Measurements from ENCODE around the gene ZNF143.

ZNF143 gene

DNA sequence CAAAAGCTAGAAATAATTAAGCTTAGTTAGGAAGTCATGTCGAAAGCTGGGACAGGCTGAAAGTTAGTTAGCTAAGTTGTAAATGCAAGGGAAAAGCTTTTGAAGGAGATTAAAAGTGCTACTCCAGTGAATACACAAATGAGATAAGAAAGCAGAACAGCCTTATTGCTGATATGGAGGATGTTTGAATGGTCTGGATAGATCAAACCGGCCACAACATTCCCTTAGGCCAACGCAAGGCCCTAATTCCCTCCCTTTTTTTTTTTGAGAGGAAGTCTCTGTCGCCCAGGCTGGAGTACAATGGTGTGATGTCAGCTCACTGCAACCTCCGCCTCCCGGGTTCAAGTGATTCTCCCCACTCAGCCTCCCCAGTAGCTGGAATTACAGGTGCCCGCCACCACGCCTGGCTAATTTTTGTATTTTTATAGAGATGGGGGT is 89.4 kb downstream of the ZNF143 start:
- no peak for DNase-seq

DNA sequence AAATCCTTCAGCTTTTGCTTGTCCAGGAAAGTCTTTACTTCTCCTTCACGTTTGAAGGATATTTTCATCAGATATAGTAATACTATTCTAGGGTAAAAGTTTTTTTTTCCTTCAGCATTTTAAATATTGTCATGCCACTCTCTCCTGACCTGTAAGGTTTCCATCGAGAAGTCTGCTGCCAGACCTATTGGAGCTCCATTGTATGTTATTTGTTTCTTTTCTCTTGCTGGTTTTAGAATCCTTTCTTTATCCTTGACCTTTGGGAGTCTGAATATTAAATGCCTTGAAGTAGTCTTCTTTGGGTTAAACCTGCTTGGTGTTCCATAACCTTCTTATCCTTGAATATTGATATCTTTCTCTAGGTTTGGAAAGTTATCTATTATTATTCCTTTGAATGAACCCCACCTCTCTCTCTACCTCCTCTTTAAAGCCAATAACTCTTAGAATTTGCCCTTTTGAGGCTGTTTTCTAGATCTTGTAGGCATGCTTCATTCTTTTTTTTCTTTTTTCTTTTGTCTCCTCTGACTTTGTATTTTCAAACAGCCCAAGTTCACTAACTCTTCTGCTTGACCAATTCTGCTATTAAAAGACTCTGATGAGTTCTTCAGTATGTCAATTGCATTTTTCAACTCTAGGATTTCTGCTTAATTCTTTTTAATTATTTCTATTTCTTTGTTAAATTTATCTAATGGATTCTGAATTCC is 100.6 kb downstream of the ZNF143 start:
- DNase-seq = no peak

DNA sequence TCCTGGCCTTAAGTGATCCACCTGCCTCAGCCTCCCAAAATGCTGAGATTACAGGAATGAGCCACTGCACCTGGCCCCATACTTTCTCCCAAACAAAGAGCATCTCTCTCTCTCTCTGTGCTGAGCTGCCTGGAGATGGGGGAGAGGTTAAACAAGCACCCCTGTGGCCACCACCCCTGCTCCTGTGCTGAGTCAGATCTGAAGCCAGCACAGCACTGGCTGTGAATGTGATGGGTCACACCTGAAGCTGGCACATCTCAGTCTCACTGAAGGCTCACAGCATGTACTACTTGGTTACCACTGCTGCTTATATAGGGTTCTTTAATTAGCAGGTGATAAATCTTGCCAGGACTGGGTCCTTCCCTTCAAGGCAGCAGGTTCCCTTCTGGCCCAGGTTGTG is 101.9 kb downstream of the ZNF143 start:
- DNase-seq = no peak

DNA sequence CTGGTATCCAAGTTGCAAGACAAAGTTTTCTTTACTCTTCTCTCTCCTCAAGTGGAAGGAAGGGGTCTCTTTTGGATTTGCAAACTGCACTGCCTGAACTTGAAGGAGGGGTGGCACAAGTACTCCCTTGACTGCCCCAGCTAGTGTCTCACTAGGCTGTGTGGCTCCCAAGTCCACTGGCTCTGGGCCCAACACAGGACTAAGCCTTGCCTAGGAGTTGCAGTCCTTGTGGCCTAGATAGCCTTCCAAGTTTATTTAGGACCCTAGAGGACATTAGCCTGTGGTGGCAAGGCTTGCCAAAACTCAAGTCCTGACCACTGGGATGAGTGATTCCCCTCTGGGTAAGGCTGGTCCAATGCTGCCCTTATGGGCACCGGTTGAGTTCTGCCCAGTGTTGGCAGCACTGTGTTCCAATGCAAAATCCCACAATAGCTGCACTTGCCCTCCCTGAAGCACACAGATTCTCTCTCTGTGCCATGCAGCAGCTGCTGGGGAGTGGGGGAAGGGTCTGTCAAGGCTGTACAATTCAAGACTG is 102.5 kb downstream of the ZNF143 start:
- no peak for DNase-seq

DNA sequence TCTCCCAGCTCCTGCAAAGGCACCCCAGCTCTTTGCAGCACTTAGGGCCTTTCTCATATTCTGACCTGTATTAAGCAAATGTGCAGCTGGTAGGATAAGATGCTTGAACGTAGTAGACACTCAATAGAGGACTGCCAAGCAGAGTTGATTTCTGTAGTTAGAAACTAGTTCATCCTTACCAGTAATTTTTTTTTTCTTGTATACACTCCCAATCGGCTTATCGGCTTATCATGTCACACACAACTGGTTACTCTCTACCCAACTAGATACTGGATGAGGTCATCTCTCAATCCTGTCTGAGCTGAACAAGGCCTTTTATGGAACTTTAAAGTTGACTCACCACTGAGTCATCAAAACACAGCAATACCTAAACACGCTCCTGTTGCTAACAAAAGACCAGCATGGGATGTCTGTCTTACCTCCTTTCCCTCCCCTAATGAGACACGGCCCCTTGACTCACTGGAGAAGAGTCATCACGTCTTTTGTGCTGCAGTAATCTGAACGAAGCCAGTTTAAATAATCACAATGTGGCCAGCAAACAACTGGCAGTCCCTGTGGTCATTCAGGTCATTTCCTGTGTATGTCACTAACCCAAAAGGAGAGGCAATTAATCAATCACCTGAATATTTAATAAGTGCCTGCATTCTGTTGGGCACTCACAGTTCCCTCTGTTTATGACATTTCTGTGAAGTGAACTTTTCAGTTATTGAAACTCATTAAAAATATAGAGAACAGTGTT is 105.2 kb downstream of the ZNF143 start:
- peak; percentile 82 for DNase-seq

DNA sequence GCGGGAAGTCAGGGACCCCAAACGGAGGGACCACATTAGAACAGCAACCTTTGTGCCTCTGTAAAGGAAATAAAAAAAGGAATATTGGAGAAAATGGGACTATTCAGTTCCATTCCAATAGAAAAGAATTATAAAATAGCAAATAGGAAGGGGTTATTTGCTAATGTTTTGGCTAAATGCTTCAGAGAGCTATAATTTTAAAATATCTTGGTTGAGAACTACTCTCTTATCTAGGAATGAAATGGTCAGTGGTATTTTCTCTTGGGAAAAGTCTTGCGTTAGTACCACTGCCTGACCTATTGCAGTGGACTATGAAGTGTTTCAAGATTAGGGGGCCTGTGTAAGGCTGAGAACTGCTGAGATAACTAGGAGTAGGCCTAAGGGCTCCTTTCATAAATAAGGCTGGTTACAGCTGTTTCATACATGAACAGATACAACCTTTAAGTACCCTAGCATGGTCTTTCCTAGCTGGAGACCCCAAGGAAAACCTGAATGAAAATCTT is 105.8 kb downstream of the ZNF143 start:
- DNase-seq = no peak

DNA sequence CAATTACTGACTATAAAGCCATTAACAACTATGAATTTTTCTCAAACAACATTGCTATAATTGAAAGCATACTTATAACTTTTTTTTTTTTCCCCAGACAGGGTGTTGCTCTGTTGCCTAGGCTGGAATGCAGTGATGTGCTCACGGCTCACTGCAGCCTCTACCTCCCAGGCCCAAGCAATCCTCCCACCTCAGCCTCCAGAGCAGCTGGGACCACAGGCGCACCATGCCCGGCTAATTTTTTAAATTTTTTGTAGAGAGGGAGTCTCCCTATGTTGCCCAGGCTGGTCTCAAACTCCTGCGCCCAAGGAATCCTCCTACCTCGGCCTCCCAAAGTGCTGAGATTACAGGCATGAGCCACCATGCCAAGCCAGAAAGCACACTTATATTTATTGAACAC is 106.6 kb downstream of the ZNF143 start:
- no peak for DNase-seq

DNA sequence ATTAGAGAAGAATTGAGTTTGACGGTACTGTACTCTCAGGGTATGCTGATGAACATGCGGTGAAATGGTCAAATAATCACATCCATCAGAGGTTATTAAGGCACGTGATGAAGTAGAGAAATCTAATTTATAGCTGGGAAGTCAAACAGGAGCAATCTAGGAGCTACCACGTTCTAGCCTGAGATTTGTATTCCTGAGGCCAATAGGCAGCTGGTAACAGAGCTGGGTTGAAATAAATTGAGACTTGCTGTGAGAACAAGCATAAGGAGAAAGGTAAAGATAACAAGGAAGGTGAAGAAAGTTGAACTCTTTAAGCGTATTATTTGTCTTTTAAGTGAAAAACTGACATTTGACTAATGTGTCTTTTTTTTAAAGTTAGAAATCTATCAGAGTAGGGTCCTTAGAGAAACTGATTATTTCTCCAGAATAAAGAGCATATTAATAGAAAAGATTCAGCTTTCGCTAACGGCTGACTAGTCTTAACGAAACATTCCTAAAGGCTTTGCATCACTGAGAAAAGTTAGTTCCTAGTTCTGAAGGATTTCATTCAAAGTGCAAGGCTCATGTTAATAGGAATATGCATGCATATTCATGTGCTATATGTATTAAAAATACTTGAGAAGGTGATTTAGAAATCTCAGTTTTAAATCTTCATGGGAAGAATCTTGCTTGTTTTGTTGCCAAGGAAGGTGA is 107.5 kb downstream of the ZNF143 start:
- no peak for DNase-seq

DNA sequence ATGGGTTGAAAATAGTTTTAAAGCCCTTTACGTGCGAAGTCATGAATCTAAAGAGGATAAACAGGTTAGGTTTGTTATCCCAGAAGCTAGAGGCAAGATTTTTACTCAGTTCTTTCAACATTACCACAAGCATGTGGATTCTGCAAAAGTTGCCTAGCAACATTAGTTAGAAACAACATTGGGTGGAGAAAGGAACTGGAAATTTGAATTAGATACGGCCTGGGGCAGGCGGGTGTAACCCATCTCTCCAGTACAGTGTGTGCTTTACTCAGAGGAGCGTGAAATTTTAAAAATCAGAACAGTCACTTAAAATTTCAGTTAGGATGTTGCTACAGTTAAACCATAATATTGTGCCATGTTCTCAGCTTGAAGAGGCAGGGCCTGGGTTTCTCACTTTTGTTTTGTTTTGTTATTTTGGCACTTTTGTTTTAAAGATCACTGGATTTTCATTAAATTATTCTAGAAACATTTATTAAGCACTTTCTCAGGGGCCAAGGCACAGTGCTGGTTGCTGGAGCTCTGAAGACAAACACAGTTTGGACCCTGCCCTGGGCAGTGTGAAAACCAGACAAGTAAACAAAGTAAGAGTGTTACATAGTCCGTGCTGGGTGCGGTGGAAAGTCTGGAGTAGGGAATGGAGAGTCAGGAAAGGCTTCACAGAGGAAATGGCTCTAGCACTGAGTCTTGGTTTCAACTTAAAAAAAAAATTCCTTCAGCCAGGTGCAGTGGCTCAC is 108.2 kb downstream of the ZNF143 start:
- DNase-seq = peak; percentile 38

DNA sequence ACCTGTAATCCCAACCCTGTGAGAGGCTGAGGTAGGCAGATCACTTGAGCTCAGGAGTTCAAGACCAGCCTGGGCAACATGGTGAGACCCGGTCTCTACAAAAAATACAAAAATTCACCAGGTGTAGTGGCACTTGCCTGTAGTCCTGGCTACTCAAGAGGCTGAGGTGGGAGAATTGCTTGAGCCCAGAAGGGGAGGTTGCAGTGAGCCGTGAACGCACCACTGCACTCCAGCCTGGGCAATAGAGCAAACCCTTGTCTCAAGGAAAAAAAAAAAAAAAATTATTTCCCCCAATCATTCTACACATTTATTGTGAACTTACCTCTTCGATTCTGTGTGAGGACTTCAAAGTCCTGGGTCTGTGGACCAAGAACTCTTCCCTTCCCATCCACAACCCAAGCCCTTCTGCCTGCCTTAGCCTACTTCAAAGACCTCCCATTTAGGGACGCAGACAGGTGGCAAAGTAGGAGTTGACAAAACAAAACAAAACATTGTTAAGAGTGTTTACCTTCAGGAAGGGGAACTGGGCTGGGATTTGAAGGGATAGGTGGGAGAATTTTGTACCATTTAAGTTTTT is 108.9 kb downstream of the ZNF143 start:
- DNase-seq = no peak

DNA sequence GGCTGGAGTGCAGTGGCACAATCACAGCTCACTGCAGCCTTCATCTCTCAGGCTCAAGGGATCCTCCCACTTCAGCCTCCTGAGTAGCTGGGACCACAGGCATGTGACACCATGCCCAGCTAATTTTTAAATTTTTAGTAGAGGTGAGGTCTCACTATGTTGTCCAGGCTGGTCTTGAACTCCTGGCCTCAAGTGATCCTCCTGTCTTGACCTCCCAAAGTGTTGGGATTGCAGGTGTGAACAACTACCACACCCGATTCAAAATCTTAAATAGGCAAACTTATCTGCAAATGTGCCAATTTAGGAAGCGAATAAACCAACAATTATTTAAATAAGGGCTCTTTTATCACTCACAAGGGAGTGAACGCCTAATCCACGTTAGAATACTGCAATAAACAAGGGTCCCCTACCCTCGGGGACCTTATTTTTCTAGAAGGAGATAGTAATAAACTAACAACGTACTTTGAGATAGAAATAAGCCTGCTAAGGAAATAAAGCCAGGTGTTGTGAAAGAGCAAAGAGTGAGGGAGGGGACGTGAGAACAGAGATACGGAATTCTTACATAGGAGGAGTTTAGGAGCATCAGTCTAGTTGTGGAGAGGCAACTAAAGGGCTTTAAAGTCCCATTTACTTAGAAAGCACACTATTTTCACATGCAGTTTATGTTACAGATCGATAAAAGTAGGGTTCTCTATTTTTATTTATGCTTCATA is 109.7 kb downstream of the ZNF143 start:
- no peak for DNase-seq

DNA sequence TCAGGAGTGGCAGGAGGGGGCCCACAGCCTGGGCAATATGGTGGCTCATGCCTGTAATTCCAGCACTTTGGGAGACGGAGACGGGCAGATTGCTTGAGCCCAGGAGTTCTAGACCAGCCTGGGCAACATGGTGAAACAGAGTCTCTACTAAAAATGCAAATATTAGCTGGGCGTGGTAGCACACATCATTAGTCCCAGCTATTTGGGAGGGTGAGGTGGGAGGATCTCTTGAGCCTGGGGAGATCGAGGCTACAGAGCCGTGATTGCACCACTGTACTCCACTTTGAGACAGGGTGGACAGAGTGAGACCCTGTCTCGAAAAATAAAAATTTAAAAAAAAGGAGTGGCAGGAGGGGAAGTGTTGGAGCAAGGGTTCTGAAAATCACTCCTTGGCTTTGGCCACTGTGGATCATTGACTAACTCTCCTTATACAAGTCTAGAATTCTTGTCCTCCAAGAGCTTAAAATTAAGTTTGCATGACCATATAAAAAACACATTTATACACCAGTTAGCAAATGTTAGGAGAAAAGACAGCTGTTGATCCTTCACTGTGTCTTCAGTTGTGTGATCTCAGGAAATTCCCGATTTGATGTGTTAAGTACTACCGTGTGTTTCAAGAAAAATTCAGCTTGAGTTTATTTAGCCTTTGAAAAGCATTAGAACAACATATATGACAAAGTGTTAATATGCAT is 110.4 kb downstream of the ZNF143 start:
- DNase-seq = no peak

DNA sequence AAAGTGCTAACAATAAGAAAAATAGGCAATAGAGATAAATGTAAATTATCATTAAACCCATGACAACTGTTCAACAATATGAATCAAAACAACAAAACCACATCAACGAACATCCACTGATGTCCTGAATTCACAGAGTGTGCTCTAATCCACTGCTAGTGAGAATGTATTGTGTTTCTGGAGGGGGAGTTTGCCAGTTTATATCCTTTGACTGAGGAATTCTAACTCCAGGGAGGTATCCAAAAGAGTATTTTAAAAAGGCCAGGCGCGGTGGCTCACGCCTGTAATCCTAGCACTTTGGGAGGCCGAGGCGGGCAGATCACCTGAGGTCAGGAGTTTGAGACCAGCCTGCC is 110.9 kb downstream of the ZNF143 start:
- DNase-seq = no peak

DNA sequence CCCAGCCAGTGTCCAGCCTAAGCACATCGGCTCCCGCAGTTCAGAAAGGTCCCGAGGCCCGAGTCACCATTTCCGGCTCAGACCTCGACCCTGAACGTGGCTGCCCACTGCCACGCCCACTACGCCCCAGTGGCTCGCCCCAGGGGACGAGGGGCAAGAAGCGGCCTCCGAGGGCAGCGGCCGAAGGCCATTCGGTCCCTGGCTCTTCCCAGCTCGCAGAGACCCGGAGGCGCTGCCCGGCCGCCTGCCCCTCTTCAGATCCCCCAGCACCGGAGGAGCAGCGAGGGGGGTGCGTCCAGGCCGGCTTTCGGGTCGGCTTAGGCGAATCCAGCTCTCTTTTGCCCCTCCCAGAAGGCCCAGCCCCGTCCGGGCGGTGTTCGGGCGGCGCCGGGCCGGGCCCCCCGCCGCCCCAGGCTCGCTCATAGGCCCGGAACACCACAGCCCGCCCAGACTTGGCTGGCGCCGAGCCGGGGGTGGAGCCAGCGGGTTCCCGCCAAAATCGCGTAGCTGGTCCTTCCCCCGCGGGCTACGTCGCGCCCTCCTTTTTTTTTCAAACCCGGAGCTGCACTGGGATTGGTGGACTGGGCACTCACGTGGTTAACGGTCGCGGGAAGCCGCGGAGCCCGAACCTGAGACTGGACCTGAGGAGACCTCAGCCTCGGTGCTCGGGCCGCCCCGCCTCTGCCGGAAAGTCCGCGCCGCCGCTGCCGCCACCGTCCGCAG is 112.4 kb downstream of the ZNF143 start, which contains the start of gene WEE1:
WEE1 (plus strand) TSS at position 619 of the 723 bp plus-strand sequence. CDS start 264 bp downstream, outside the sequence.
- peak; percentile 96 for DNase-seq

DNA sequence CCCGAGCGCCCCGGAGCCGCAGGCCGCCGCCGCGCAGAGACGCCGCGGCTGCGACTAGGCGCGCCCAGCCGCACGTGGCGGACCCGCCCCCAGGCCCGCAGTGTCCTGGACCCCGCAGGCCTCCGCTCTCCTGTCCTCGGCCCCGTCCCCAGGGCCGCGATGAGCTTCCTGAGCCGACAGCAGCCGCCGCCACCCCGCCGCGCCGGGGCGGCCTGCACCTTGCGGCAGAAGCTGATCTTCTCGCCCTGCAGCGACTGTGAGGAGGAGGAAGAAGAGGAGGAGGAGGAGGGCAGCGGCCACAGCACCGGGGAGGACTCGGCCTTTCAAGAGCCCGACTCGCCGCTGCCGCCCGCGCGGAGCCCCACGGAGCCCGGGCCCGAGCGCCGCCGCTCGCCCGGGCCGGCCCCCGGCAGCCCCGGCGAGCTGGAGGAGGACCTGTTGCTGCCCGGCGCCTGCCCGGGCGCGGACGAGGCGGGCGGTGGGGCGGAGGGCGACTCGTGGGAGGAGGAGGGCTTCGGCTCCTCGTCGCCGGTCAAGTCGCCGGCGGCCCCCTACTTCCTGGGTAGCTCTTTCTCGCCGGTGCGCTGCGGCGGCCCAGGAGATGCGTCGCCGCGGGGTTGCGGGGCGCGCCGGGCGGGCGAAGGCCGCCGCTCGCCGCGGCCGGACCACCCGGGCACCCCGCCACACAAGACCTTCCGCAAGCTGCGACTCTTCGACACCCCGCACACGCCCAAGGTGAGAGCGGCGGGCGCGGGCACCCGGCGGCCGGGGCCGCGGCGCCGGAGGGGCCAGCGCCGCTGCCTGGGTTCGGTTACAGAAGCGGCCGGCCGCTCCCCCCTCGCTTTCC is 113.2 kb downstream of the ZNF143 start:
- no peak for DNase-seq

DNA sequence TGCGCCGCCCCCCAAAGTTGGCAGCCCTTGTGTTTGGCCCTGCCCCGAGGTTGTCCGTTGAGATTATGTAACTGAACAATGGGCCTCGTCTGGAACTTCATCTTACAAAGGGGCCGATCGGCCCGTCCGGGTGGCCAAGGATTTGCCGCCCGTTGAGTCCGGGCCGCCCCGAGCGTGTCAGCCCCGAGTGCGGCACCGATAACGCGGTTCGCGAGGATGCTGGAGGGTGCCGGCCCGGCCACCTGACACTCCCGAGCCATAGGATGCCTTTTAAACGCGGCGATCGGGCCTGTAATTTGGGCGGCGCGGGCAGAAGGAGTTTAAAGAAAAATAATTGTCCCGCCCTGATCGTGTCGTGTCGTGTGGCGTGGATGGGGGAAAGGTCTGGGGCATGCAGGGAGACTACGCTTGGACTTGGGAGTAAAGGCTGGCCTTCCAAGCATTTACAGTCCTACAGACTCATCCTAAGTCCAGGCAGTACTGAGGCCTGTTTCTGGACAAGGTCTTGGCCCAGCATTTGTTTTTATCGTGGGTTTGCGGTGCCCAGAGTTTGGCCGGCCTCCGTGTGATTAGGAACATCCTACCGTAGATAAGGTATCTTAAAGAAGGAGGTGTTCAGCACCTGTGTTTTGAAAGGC is 113.9 kb downstream of the ZNF143 start:
- no peak for DNase-seq

DNA sequence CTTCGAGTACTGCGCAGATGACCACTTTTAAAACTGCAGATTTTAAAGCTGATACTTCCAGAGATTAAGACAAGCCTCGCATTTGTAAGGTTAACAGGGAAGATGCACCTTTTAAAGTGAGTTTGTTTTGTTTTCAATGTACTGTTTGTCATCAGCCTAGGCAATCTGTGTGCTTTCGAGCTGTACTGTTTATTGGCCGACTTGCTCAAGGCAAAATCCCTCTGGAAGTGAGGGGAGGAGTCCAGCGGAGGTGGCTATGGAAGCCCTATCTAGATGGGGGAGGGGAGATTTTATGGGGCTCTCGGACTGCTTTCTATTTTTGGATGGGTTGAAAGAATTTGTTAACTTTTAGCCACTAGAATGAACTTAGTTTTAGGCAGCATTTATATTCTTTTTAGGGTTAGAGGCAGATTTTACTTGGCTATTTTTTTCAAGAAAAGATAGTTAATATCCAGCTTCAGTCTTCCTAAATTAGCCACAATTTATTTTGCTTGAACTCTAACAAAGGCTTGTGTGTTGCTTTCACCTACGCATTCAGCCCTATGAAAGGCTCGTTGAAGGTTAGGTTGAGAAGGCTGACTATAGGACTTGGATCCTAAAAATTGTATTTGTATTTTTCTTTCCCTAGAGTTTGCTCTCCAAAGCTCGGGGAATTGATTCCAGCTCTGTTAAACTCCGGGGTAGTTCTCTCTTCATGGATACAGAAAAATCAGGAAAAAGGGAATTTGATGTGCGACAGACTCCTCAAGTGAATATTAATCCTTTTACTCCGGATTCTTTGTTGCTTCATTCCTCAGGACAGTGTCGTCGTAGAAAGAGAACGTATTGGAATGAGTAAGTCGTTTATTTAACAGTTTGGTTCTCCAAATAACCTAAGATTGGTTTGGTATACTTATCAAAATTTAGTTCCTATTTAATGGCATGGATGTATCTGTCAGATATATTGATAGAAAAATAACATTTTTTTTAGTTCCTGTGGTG is 114.7 kb downstream of the ZNF143 start:
- no peak for DNase-seq
